Suppressor macrophage treated with lipopolysaccharide for 1 hour (primary cell): ENCODE results near the gene PXN.
"Not testable (repeated sequence)": the region's sequence is repeated elsewhere in the genome, so short reads cannot be mapped to it uniquely, and the experiment has no call there.

Source experiments
- DNase-seq, 3 donors: peaks; one replicate each; pipeline ENCODE4 v3.0.0-alpha.2; 2020 to 2022

Gene PXN

DNA sequence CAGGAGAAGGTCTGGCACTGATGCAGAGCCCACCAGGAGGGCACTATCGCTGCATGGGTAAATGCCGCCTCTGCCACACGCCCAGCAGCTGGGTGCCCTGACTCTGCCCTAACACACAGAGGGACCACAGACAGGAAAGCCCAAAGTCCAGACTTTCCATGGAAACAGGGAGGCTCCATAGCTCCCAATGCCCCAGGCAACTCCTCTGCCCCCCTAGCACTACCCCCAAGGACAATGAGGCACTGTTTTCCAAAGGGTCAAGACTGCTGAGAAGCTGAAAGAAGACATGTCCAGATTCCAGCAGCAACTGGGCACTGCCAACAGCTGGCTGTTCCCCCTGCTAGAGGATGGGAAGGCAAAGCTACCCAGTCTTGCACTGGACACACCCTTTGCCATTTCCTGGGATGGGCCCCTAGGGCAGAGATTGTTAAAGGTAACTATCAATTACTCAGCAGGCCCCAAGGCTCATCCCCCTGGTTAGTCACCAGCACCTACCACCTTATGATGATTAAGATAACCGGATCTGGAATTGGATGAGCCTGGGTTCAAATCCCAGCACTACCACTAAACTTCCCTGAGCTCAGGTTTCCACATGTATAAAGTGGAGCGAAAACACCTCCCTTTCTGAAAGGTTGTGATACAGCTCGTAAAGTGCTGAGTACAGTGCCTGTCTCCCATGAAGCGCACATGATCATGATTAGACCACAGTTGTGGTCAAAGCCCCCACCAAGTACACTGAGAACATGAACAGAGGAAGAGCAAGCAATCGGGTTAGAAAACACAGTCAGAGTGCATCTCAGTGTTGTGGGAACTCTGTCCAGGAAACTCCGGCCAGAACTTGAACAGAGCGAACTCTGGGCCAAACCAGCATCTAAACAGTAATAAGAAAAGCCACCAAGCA, 3.3 kb downstream of the PXN start:
- DNase-seq = no peak

DNA sequence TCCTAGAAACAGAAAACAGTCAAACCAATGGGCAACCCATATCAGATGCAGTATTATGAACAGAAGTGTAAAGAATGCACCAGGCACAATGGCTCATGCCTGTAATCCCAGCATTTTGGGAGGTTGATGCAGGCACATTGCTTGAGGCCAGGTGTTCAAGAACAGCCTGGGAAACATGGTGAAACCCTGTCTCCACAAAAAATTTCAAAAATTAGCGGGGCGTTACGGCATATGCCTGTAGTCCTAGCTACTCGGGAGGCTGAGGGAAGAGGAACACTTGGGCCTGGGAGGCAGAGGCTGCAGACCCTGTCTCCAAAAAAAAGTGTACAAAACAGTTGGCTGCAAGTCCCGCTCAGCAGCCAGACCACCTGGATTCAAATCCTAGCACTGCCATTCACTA, 4.9 kb downstream of the PXN start:
- no peak for DNase-seq

DNA sequence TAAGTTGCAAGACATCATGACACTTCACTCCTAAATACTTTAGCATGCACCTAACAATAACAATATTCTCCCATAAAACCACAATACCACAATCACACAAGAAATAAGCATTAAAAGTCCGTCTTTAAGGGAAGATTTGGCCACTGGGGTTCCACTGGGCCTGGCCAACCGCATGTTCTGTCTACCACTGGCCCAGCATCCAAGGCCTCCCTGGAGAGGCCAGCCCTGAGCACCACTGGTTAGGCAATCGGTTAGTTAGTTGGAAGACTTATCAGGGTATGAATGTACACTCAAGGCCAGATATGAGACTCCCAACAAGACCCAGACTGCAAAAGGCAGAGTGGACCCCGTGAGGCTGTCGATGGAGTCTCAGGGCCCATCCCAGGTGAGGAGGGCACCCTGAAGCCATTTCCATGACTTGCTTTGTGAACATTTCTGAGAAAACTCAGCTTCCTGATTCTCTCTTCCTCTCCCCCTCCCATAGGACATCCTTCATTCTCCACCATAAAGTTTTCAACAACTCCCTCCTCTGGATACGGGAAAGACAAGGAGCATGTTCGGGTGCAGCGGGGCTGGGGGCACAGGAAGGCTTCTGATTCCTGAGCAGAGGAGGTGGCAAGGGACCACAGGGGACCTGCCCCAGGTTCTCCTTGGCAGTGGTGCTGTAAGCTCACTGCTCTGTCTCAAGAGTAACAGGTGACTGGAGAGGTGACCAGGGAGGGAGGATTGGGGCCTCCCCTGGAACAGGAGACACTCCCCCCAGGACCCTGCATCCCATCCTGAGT, 5.9 kb downstream of the PXN start:
- no peak for DNase-seq

DNA sequence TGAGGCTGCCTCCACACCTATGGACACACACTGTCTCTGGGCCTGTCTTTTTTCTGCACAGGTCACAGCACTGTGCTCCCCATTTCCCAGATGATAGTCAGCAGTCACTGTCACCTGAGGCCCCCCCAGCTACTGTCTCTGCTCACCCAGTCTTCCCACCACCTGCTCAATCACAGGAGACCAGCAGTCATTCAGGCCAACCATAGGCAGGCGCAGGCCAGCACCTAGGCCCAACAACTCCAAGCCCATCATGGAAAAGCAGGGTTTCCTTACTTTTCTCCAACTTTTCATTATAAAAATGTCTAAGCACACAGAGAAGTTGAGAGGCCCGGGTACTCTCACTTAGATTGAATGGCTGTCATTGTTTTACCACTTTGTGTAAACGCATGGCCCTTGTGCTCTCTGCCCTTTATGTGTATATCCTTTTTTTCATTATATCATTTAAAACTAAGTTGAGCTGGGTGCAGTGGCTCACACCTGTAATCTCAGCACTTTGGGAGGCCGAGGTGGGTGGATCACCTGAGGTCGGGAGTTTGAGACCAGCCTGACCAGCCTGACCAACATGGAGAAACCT, 7.1 kb downstream of the PXN start:
- DNase-seq = no peak

DNA sequence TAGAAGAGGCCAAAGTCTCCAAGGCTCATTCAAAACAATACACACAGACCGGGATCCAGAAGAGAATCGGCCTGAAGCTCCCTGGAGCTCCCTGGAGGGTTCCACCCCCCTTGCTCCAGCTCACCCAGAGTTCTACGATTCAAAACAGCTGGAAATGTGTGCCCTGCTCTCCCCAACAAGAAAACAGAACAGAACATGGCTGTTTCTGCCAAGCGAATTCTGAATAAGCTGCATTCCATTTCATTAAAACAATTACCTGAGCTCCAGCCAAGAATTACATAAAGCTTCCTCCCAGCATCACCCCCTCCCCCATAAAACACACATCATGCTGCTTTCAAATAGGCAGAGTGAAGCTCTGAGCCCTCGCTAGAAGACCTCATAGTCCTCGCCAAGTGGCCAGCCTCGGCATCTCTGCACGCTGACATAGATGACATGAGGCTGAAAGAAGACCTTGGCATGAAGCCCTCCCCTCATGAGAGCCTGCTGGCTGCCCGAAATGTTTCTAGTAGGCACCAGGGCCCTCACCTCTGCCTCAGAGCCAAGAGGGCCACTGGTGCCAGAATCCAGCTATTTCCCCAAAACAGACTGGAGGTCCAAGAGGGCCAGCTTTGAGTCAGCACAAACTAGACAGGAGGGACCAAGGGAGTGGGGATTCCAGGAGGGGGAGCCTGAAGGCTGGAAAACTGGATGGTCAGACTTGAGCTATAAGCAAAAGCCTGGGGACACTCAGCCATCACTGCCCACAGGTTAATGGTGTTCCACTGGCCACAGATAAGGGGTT, 8.3 kb downstream of the PXN start:
- DNase-seq = no peak

DNA sequence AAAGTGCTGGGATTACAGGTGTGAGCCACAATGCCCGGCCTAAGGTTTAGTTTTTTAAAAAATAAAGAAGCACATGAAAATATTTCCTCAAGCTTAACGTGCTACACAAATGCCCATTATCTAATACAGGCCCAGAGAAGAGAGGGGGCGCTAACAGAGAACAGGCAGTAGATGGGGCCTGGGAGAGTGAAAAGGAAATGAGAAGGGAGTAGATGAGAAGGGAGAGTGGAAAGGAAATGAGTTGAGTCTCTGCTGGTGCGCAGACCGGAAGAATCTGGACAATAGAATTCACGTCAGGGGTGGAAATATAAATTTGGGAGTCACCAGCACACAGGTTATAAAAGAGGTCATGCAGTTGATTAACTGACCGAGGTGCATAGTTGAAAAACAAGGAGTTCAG, 10.7 kb downstream of the PXN start:
- DNase-seq = no peak

DNA sequence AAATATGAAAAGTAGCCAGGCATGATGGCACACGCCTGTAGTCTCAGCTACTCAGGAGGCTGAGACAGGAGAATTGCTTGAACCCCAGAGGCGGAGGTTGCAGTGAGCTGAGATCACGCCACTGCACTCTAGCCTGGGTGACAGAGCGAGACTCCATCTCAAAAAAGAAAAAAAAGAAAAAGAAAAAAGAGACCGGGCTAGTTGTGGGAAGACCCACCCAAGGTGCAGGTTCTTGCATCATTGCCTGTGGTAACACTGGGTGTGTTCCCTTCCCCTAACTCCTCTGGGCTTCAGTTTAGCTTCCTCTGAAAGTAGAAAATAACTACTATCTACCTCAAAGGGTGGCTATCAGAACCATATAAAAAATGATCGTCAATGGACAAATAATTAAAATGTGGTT, 12.2 kb downstream of the PXN start:
- DNase-seq = not testable (repeated sequence)

DNA sequence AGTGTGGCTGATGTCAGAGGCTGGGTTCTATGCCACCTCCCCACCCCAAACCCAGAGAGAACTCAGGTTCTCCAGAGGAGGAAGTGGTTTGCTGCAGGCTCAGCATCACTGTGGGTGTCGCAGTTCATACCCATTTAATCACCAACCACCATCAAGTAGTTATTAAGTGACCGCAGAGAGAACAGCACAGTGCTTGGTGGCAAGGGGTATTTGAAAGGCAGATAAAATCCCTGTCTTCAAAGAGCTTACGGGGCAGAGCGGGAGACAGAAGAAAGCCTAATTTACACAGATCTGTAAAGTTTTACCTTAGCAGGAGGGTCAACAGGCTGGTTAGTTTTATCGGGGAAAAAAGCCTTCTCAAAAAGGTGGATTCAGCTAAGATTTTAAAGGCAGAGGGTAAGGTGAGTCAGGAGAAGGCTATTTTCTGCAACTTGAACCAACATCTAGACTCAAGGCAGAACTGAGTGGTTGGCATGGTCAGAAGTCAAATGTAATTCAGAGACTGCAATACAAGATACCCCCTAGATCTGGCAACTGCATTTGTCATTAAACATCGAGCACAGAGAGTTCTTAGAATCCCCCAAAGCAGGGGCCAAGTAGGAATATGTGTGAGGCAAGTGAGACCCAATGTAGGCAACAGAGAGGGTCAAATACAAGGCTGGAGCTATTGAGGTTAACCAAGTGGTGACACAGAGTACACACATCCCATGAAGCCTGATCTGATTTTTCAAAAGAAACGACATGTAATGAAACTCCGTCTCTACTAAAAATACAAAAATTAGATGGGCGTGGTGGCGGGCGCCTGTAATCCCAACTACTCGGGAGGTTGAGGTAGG, 13.2 kb downstream of the PXN start:
- peak; percentile 67 to 77 (median 69) for DNase-seq

DNA sequence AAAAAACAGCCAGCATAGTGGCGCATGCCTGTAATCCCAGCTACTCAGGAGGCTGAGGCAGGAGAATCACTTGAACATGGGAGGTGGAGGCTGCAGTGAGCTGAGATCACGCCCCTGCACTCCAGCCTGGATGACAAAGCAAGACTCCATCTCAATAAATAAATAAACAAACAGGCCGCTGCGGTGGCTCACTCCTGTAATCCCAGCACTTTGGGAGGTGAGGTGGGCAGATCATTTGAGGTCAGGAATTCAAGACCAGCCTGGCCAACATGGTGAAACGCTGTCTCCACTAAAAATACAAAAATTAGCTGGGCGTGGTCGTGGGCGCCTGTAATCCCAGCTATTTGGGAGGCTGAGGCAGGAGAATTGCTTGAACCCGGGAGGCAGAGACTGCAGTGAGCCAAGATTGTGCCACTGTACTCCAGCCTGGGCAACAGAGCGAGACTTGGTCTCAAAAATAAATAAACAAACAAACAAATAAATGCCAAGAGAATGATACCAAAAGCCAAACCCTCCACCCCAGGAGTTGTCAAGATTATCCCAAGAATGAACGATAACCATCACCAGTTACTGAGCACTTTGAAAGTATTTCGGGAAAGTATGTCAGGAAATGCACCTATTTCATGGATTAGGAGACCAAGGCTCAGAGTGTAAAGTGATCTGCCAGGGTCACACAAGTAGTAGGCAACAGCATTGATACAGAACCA, 14.0 kb downstream of the PXN start:
- not testable (repeated sequence) for DNase-seq

DNA sequence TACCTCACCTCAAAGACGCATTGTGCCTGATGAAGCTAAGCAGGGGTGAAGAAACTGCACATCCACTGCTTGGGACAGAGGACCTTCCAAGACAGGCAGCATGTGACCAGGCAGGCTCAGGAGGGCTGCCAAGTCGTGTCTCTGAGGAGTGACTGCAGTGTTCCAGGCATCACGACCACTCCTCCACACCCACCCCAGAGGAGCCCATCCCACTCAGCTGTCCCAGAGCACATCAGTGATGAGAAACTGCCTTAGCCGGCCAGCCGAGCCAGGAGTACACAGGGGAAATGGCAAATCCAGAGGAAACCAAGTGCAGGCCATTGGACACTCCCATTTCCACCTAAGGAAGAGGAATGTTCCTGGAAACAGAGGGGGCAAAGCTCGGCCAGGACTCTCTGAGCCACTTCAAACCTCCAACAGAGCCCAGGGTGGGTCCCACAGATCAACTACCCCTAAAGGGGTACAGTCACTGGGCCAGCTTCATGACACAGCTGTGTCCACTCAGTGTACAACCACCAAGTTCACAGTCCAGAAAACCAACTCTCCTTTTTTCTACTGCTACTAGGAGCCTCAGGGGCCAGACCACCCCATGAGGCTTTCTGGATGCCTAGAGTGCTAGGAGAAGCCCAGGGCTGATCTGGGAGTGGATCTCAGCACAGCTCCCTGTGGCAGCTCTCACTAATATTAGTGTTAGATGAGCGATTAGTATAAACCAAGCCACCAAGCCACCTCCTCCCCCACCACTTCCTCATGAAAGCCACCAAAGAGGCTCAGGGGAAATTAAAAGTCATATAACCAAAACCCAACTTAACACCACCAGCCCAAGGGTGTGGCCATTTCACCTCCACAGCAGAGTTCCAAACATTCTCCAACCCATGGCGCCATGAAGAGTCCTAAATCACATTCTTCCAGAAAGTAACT, 15.4 kb downstream of the PXN start:
- no peak for DNase-seq

DNA sequence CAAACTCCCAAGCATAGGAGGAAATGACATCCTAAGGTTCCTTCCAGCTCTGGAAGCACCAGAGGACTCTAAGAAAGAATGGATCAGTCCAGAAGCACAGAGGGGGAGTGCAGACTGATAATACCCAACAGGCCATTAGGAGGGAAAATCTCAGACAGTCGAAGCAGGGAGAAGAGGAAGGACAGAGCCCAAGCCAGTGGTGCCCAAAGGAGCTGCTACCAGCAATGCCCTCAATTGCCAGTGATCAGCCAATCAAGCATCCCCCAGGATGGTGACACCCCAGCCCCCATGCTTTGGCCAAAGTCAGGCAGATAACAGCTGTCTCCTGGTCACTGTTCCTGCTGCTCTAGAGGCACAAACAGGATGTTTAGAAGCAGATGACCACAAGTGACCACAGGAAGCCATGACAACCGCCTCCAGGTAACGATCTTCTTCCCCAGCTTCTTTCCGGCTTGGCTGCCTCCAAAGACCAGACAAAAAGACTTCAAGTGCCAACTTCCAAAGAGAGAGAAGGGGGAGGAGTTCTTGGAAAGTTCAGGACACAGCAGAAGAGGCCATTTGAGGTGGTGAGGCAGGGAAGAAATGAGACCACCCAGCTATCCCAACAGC, 16.2 kb downstream of the PXN start:
- DNase-seq = no peak

DNA sequence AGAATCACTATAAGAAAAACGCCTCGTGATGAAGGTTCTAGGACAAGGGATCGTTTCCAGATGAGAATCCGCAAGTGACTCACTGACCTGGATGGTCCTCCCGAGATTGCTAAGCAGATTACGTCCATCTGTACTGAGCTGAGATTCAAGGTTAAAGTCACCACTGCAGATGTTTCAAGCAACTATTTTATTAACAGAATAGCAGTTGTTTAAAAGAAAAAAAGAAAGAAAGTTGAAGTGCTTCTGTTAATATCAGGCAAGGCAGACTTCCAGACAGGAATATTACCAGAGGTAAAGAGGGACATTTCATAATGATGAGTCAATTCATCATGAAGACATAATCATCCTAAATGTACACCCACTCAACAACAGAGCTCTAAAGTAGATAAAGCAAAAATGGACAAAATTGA, 17.9 kb downstream of the PXN start:
- peak in 2 of 3 donors; percentile 41 to 44 for DNase-seq

DNA sequence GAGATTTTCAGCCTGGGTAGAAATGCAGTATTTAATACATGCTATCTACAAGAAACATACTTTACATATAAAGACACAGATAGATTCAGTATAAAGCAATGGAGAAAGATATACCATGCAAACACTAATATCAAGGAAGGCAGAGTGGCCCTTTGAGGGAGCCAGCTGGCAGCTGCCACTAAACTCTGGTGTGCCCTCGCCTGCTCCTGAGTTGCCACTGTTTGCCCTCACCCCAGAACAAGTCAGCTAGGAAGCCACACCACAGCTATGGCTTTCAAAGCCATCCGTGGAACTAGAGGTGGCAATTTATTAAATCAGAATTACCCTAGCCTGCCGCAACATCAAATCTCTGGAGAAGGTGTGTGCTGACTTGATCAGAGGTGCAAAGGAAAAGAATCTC, 18.3 kb downstream of the PXN start:
- DNase-seq = no peak

DNA sequence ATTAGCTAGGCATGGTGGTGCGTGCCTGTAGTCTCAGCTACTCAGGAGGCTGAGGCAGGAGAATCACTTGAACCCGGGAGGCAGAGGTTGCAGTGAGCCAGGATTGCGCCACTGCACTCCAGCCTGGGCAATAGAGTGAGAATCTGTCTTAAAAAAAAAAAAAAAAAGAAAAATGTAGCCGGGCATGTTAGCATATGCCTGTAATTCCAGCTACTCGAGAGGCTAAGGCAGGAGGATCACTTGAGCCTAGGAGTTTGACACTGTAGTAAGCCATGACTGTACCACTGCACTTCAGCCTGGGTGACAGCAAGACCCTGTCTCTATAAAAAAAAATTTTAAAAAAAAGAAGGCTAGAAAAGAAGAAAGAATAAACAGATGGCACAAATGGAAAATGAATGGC, 18.8 kb downstream of the PXN start:
- DNase-seq = not testable (repeated sequence)

DNA sequence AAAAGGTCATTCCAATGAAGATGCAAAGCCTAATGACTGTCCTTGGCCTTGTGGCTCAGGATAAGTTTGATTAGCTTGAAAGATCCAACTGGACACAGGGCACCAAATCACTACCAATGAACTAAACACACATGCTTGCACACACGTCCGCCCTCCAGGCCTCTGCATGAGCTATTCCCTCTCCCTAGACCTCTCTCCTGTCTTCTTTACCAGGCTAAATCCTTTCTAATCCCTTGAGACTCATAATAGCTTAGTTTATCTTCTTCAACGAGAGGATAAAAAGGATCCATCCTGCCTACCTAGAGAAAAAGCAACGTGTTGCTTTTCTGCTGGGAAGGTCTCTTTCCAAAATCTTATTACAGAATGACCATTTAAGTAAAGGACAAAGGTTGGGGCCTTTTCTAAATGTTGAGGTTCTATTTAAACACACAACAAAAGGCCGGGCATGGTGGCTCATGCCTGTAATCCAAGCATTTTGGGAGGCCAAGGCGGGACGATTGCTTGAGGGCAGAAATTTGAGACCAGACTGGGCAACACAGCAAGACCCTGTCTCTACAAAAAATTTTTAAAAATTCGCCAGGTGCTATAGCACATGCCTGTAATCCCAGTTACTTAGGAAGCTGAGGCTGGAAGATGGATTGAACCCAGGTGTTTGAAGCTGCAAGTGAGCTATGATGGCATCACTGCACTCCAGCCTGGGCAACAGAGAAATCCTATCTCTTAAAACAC, 22.4 kb downstream of the PXN start:
- DNase-seq = no peak

DNA sequence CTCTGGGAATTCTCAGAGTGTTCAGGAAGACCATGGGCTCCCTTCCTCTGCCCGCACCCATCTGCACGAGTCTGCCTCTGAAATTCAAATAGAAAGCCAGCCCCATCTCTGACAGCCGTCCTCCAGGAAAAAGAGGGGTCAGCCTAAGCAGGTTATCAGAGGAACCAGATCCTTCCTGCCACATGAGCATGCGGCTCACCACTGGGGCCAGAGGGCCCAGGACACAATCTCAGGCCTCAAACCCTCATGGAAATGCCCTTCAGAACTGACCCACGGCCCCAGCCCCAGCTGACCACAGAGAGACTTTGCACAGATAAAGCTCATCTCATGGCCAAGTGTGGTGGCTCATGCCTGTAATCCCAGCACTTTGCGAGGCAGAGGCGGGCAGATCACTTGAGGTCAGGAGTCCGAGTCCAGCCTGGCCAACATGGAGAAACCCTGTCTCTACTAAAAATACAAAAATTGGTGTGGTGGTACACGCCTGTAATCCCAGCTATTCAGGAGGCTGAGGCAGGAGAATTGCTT, 23.2 kb downstream of the PXN start:
- DNase-seq = no peak

DNA sequence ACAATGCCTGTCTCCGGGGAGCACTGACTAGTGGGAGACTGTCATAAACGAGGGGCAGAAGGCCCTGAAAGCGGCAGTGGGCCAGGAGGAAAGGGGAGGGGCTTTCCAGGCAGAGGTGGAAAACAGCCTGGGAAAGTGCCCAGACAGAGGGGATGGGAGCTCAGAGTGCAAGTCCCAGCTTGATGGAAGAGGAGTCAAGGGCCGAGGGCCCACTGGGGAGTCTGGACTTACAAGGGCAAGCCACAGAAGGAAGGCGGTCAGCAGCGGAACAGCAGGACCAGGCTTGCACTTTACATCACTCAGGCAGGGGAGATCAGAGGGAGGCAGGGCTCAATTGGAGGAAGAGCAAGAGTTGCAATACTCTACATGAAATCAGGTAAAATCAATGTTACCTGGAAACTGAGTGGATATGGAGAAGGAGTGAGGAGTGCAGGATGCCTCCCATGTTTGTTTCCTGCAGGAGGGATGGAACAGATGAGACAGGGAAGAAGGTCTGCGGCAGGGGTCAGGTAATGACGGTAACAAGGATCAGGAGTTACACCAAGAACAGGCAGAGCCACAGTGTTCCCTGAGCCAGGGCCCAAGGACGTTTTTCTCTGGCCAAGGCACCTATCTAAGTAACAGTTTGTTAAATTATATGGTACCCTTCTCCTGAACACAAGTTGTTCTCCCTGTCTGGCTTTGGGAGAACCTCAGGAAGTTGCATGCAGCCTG, 23.8 kb downstream of the PXN start:
- no peak for DNase-seq

DNA sequence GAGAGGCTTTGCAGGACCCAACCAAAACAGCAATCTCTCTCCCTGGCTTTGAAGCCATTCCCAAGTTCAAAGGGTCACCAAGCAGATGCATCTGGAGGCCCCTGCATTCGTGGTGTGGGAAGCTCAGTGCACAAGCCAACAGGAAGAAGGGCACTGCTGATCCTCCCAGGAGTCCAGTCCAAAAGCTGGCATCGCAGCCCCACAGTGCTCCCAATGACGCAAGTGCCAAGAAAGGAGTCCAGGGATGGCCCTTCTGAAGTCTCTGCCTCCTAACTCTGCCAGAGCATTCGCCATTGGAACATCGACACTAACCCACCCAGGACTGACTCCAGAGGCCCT, 25.1 kb downstream of the PXN start:
- DNase-seq = no peak
